NCI-H2107 treated with DMSO at 0.1 percent for 48 hours (cell line): ENCODE data around the gene TBC1D19.
"Not testable (repeated sequence)": the region's sequence is repeated elsewhere in the genome, so short reads cannot be mapped to it uniquely, and the experiment has no call there.

Source experiments
- DNase-seq: peaks from one replicate; lab custom pipeline; 2025; ENCODE audit not compliant: unreplicated experiment; lab: John Stamatoyannopoulos, UW

The TBC1D19 gene

GRCh38 chr4:26679040-26679695 lies 95.3 kb downstream of the TBC1D19 start:
- DNase-seq = not testable (repeated sequence)

DNA sequence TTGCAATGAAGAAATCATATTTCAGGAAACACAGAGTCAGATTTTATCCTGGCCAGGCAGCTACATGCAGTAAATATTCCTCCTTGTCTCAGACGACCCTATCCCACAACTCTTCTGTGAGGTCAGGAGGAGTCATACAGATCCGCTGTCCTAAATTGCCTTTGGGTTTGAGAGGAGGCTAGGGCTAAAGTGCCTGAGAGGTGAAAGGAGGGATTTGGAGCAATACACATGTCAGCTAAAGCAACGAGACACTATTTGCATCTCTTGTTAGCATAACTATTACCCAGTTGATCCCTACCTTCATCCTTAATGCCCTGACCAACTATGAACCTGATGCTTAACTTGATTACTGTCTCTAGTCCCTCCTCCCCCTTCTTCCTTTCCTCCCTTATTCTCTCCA lies 98.6 kb downstream of the TBC1D19 start:
- no peak for DNase-seq

GRCh38 chr4:26685250-26685649 lies 101.4 kb downstream of the TBC1D19 start:
- DNase-seq = no peak

GRCh38 chr4:26687728-26688127 lies 103.8 kb downstream of the TBC1D19 start:
- DNase-seq = no peak

DNA sequence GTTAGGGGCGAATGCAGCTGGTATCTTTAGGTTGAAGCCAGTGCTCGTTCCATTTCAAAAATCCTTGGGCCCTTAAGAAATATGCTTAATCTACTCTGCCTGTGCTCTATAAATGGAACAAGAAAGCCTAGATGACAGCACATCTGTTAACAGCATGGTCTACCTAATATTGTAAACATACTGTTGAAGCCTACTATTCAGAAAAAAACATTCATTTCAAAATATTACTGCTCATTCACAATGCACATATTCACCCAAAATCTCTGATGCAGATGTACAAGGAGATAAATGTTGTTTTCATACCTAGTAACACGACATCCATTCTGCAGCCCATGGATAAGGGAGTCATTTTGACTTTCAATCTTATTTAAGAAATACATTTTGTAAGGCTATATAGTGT lies 106.6 kb downstream of the TBC1D19 start:
- DNase-seq = no peak

- no peak for DNase-seq
These were observed 108.3 kb downstream of the TBC1D19 start for GRCh38 chr4:26692014-26692726.

DNA sequence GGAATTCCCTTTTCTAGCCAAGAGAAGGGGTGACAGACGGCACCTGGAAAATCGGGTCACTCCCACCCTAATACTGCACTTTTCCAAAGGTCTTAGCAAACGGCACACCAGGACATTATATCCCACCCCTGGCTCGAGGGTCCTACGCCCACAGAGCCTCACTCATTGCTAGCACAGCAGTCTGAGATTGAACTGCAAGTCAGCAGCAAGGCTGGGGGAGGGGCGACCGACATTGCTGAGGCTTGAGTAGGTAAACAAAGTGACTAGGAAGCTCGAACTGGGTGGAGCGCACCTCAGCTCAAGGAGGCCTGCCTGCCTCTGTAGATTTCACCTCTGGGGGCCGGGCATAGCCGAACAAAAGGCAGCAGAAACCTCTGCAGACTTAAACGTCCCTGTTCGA lies 110.2 kb downstream of the TBC1D19 start:
- not testable (repeated sequence) for DNase-seq

GRCh38 chr4:26700110-26700509 lies 116.2 kb downstream of the TBC1D19 start:
- DNase-seq = no peak

DNA sequence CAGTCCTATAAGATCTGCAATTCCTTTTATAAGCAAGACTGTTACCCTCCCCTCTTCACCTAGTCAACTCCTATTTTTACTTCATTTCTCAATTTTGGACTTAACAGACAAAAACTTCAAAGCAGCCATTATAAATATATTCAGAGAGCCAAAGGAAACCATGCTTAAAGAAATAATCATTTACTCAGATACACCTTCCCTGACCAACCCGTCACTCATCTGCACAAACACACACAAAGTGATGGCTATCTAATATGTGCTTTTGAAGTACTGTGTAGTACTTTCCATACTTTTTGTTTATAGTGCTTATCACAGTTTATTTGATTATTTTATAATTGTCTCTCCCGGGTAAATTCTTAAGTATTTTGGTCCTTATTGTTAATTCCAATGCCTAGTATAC lies 117.2 kb downstream of the TBC1D19 start:
- DNase-seq = no peak

- no peak for DNase-seq
These were observed 117.9 kb downstream of the TBC1D19 start for GRCh38 chr4:26701786-26702227.

- DNase-seq = no peak
These were observed 123.5 kb downstream of the TBC1D19 start for GRCh38 chr4:26707342-26707741.

- no peak for DNase-seq
These were observed 125.4 kb downstream of the TBC1D19 start for GRCh38 chr4:26709246-26709645.

GRCh38 chr4:26713563-26714151 lies 129.8 kb downstream of the TBC1D19 start:
- DNase-seq = no peak

DNA sequence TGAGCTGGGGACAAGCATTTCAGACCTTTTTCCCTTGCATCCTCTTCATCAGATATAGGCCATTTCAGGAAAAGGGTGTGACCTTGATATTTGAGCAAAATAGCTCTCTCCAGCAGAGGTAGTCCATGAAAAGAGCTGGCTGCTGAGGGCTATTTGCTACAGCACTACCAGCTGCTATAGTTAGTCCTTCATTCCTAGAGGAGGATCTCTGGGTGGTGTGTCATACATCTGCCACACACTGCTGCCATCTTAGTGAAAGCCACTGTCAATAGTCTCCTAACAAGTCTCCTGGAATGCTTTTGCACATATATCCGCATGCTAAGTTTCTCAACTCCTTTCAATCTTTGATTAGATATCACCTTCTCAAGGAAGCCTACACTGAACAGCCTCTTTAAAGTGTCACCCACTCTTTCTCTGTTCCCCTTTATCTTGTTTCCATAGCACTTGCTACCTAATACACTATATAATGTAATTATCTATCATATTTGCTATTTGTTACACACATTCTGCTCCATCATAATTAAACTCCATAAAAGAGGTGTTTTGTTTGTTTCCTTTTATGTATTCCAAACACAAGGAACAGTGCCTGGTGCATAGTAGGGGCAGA lies 131.9 kb downstream of the TBC1D19 start:
- no peak for DNase-seq

- DNase-seq = no peak
These were observed 133.4 kb downstream of the TBC1D19 start for GRCh38 chr4:26717332-26717731.

DNA sequence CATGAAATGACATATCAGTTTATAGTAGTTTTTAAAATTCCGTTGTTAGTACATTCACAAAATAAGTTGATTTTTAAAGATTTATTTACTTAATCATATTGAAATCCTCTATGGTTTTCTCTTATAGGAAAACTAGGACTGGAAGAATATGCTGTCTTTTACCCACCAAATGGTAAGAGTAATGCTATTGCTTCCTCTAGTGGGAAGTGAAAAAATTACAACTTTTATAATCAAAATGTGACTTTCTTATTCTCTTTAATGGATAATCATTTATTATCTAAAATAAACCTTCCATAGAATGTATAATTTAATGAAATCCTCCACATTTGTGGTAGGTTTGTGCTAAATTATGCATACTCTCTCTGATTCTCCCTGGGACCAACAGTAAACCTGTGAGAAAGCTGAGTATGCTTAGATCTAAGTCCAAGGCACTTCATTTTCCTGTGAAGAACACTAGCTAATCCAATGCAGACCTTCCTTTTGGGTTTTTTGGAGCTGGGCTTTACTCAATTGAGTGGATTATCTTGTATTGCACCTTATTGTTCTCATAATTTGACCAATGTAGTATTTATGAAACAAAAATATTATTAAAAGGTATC lies 136.2 kb downstream of the TBC1D19 start:
- DNase-seq = peak; percentile 4

- no peak for DNase-seq
These were observed 137.8 kb downstream of the TBC1D19 start for GRCh38 chr4:26721685-26722084.

DNA sequence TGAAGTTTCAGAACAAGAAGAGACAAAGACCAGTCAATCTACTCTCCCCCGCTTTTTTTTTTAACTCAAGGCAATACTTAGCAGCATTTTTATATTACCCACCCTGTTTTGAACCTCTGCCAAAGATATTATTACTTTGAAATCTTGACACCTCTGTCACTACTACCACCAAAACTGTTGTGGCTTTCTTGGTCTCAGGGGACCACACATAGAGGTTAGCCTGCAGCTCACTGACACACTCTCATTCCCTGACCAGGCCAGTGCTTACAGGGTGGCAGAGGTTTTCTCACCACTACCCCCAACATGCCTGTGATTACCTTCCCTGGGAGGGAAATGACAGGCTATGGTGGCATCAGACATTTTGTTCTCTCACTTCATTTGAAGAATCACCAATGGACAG lies 139.3 kb downstream of the TBC1D19 start:
- DNase-seq = no peak

DNA sequence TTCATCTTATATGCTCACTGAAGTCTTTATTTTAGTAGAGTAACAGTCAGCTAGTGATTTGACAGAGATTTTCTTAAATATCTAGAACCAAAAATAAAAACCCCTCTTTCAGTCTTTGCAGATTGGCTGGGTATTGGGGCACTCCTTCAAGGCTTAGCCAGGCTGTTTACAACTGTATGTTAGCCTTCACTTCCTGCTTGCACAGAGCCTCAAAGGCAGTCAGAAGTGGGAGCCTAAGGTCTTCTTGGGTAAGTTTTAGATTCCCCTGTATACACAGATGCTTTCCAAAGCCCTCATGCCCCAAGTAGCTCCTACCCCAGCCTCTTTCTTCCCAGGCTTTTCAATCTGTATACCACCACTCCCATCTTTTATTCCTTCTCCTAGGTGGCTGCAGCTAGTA lies 140.7 kb downstream of the TBC1D19 start:
- DNase-seq = no peak

- DNase-seq = no peak
These were observed 142.9 kb downstream of the TBC1D19 start for GRCh38 chr4:26726655-26727387.

GRCh38 chr4:26727844-26728243 lies 144.0 kb downstream of the TBC1D19 start:
- no peak for DNase-seq
